Gastroesophageal sphincter (tissue), 4 donors: ENCODE measurements around the gene AEBP1. TPM values are rescaled to one million over a fixed set of nuclear protein-coding genes. Genes with fewer than 3 reads are reported as not detected.

Experiments
- ATAC-seq: fragments of 150-250 bp; one replicate; pipeline ENCODE4 v1.9.1; 2016; ENCODE audit warnings: mild to moderate bottlenecking, moderate library complexity
- H3K27ac ChIP-seq, 4 donors: fragments of 200-600 bp; sonication (generic) in 3 of 4; 1 replicate in 3 of 4; 2 replicates in 1 of 4; pipeline ENCODE4 v1.5.1; 2016 to 2019
- H3K27me3 ChIP-seq: fragments of 200-600 bp; sonication (generic); one replicate; pipeline ENCODE4 v1.5.1; 2019
- H3K36me3 ChIP-seq, 2 donors: fragments of 200-600 bp; sonication (generic); one replicate each; pipeline ENCODE4 v1.5.1; 2019; ENCODE audit warnings: control low read depth in 1 of 2
- H3K4me1 ChIP-seq, 3 donors: fragments of 200-600 bp; sonication (generic); 1 replicate in 2 of 3; 2 replicates in 1 of 3; pipeline ENCODE4 v1.5.1; 2016 to 2019; ENCODE audit warnings: control low read depth in 2 of 3
- H3K4me3 ChIP-seq, 2 donors: fragments of 200-600 bp; sonication (generic); one replicate each; pipeline ENCODE4 v1.5.1; 2019; ENCODE audit warnings: mild to moderate bottlenecking in 1 of 2, moderate library complexity in 1 of 2
- H3K9me3 ChIP-seq, 3 donors: fragments of 200-600 bp; sonication (generic); one replicate each; pipeline ENCODE4 v1.5.1; 2017 to 2019; ENCODE audit warnings: control low read depth in 2 of 3
- CTCF ChIP-seq, 4 experiments: fragments of 200-600 bp in 2 of 4; fragments of 450-650 bp in 2 of 4; sonication (generic) in 1 of 4; IDR thresholded peaks; one replicate each; pipeline ENCODE4 v1.5.1; 2017 to 2019; ENCODE audit warnings: antibody characterized with exemption in 4 of 4, mild to moderate bottlenecking in 2 of 4, moderate library complexity in 2 of 4
- EP300 ChIP-seq: sonication (generic); formaldehyde crosslinking; IDR thresholded peaks from one replicate; pipeline ENCODE4 v1.6.1; 2017; ENCODE audit warnings: antibody characterized with exemption, mild to moderate bottlenecking
- POLR2A ChIP-seq, 2 donors: fragments of 450-650 bp; IDR thresholded peaks; one replicate each; pipeline ENCODE4 v1.6.1; 2017; ENCODE audit warnings: antibody characterized with exemption in 2 of 2, mild to moderate bottlenecking in 2 of 2, moderate library complexity in 1 of 2
- POLR2AphosphoS5 ChIP-seq: sonication (generic); formaldehyde crosslinking; IDR thresholded peaks from one replicate; pipeline ENCODE4 v1.6.1; 2017; ENCODE audit warnings: antibody characterized with exemption
- WGBS, 2 donors: methylation state at CpG; one replicate each; pipeline ENCODE4 v1.1.5; 2018; ENCODE audit warnings: low coverage in 1 of 2; 5-methylcytosine and 5-hydroxymethylcytosine counted together
- total RNA-seq, 4 donors: library from RNA; depleted of rRNA; stranded (reverse); fragments of >200 nt; gene quantifications; one replicate each; pipeline ENCODE4 v1.1.0, GENCODE V29; 2016

AEBP1 gene
- total RNA-seq, 4 donors from 2014 or later = 101 to 248 (median 171) TPM

GRCh38 chr7:44080686-44081265, 23.4 kb upstream of the AEBP1 start:
- WGBS, 2 donors = no CpG with 5 or more reads among the region's 11 CpGs
- no peak overlapping the region for H3K4me3 ChIP-seq
- H3K27ac ChIP-seq = peak overlapping the region in 3 of 4 donors; percentile 52 to 94 (median 88)
- no peaks in the 10 kb centered on the region for H3K27me3 ChIP-seq
- no peaks in the 10 kb centered on the region for H3K9me3 ChIP-seq
- TF ChIP-seq EP300 (no peak), CTCF (IDR thresholded peaks at IDR 0.05) (no peak), POLR2A (IDR thresholded peaks at IDR 0.05) (no peak), POLR2AphosphoS5 (no peak)
- no peak for ATAC-seq
- H3K4me1 ChIP-seq = peaks cover 0 to 66% (median 17%) of the 10 kb centered on the region in 3 donors
- peaks cover 0 to 52% of the 10 kb centered on the region in 2 donors for H3K36me3 ChIP-seq

- ATAC-seq = no peak
- peaks cover 0 to 47% of the 10 kb centered on the region in 2 donors for H3K36me3 ChIP-seq
- 68 to 70% methylated on average over 6 to 8 of the region's 9 CpGs for WGBS, 2 donors
- H3K9me3 ChIP-seq = no peaks in the 10 kb centered on the region
- H3K4me3 ChIP-seq = peak overlapping the region; percentile 85 to 88
- H3K27me3 ChIP-seq = no peaks in the 10 kb centered on the region
- TF ChIP-seq POLR2A (IDR thresholded peaks at IDR 0.05) = no peak
- peak overlapping the region in 3 of 4 donors; percentile 52 to 94 (median 88) for H3K27ac ChIP-seq
- peaks cover 0 to 66% (median 17%) of the 10 kb centered on the region in 3 donors for H3K4me1 ChIP-seq
These were observed 22.8 kb upstream of the AEBP1 start for GRCh38 chr7:44081266-44081748.

GRCh38 chr7:44082541-44083207, 21.5 kb upstream of the AEBP1 start:
- TF ChIP-seq POLR2AphosphoS5 = peak; percentile 83
- TF ChIP-seq CTCF (IDR thresholded peaks at IDR 0.05) = no peak
- no peak for TF ChIP-seq EP300
- peak; percentile 61 to 77 for TF ChIP-seq POLR2A (IDR thresholded peaks at IDR 0.05)
- H3K4me1 ChIP-seq = peaks cover 0 to 76% (median 23%) of the 10 kb centered on the region in 3 donors
- ATAC-seq = peak; percentile 97
- peak overlapping the region; percentile 85 to 88 for H3K4me3 ChIP-seq
- H3K36me3 ChIP-seq = peaks cover 0 to 33% of the 10 kb centered on the region in 2 donors
- H3K27me3 ChIP-seq = no peaks in the 10 kb centered on the region
- H3K9me3 ChIP-seq = no peaks in the 10 kb centered on the region
- peak overlapping the region; percentile 49 to 94 (median 89) for H3K27ac ChIP-seq
- 0% methylated on average over 1 to 3 of the region's 54 CpGs for WGBS, 2 donors

DNA sequence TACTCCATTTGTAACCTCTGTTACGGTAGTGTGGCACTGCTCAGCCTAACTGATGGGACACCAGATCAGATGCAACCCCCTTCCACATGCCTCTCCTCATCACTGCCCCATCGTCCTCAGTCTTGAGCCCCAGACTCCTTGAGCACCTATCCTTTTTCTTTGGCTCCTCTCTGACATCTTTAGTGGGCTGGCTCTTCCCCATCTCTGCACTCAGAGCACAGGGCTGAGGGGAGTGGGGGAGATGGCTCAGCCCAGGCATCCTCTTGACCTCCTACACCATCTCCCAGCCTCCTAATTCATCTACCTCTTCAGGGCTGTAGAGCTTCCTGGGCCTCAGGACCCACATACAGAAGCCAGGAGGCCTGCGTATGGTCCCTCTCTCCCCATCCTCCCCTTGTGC, 20.3 kb upstream of the AEBP1 start:
- no peak for ATAC-seq
- Histone ChIP-seq H3K36me3 (peaks cover 0 to 22% of the 10 kb centered on the region in 2 donors), H3K27me3 (no peaks in the 10 kb centered on the region), H3K4me1 (peaks cover 0 to 76% (median 33%) of the 10 kb centered on the region in 3 donors), H3K27ac (peak overlapping the region in 3 of 4 donors; percentile 88 to 94 (median 90)), H3K9me3 (no peaks in the 10 kb centered on the region), H3K4me3 (no peak overlapping the region)
- 83 to 86% methylated on average over 2 to 3 of the region's 3 CpGs for WGBS, 2 donors
- no peak for TF ChIP-seq POLR2A (IDR thresholded peaks at IDR 0.05)

- TF ChIP-seq POLR2AphosphoS5 (no peak), POLR2A (IDR thresholded peaks at IDR 0.05) (no peak), EP300 (no peak), CTCF (IDR thresholded peaks at IDR 0.05) (no peak)
- Histone ChIP-seq H3K27me3 (no peaks in the 10 kb centered on the region), H3K9me3 (no peaks in the 10 kb centered on the region), H3K4me3 (no peak overlapping the region), H3K36me3 (peaks cover 0 to 13% of the 10 kb centered on the region in 2 donors), H3K4me1 (peaks cover 0 to 76% (median 34%) of the 10 kb centered on the region in 3 donors), H3K27ac (peak overlapping the region in 3 of 4 donors; percentile 88 to 94 (median 90))
- WGBS, 2 donors = 0 to 17% methylated on average over 1 of the region's 4 CpGs
- ATAC-seq = no peak
These were observed 19.4 kb upstream of the AEBP1 start for GRCh38 chr7:44084701-44085100.
